Measurements from ENCODE around the gene OTULIN. TPM values are rescaled to one million over a fixed set of nuclear protein-coding genes. Genes with fewer than 3 reads are reported as not detected.

Gene OTULIN
- polyA plus RNA-seq, 1 of the 3 experiments (the other 2 are of a cell fraction): 6.6 TPM

- TF ChIP-seq ZBTB33 (IDR thresholded peaks at IDR 0.05; ENCODE audit: borderline replicate concordance, low read depth) (no peak), JUND (IDR thresholded peaks at IDR 0.05) (no peak), RAD21 (IDR thresholded peaks at IDR 0.05; ENCODE audit: low read length) (no peak), GABPA (IDR thresholded peaks at IDR 0.05; ENCODE audit: low read depth) (no peak), NFIC (IDR thresholded peaks at IDR 0.05; ENCODE audit: borderline replicate concordance) (no peak), FOXJ3 (CRISPR knock-in tag; IDR thresholded peaks at IDR 0.05) (no peak), EP300 (IDR thresholded peaks at IDR 0.05; ENCODE audit: borderline replicate concordance in 1 of 2, low read depth in 1 of 2, low read length in 1 of 2) (no peak)
These were observed 19.8 kb upstream of the OTULIN start (continued) for GRCh38 chr5:14644623-14645237.

GRCh38 chr5:14650052-14650451 lies 14.5 kb upstream of the OTULIN start:
- no peaks in the 10 kb centered on the region for H3K36me3 ChIP-seq (replicated peaks in 1 of 2; ENCODE audit: control insufficient read depth in 1 of 2, insufficient read depth in 2 of 2, low read length in 1 of 2)
- CTCF ChIA-PET: interaction anchor here (0.6 to 4.5 kb wide), 7 partner anchors 159 to 454 kb away, joined by 3 to 168 read pairs (median 42); no protein-coding TSS in a partner anchor
- no peaks in the 10 kb centered on the region for H3K4me1 ChIP-seq (ENCODE audit: control insufficient read depth in 1 of 2, insufficient read depth in 2 of 2, low read depth in 1 of 2, low read length in 1 of 2)
- H2AFZ ChIP-seq (ENCODE audit: low read depth): no peak overlapping the region
- no peaks in the 10 kb centered on the region for H3F3A ChIP-seq (replicated peaks; ENCODE audit: insufficient read depth)
- no peak overlapping the region for H3K4me3 ChIP-seq (ENCODE audit: low read depth in 2 of 2, low read length in 1 of 2)
- no peak overlapping the region for H3K27ac ChIP-seq (ENCODE audit: low read depth in 2 of 2, low read length in 1 of 2)
- TF ChIP-seq CTCF (IDR thresholded peaks at IDR 0.05): no peak
- TF ChIP-seq JUND (IDR thresholded peaks at IDR 0.05): no peak
- TF ChIP-seq NFIC (IDR thresholded peaks at IDR 0.05; ENCODE audit: borderline replicate concordance): no peak
- no peak for TF ChIP-seq PBX3 (IDR thresholded peaks at IDR 0.05)
- no peak for TF ChIP-seq FOXJ3 (CRISPR knock-in tag; IDR thresholded peaks at IDR 0.05)
- TF ChIP-seq EP300 (IDR thresholded peaks at IDR 0.05; ENCODE audit: borderline replicate concordance in 1 of 2, low read depth in 1 of 2, low read length in 1 of 2): no peak
- no peak for TF ChIP-seq GATA2 (CRISPR knock-in tag; IDR thresholded peaks at IDR 0.05)
- H3K4me2 ChIP-seq: no peak overlapping the region
- WGBS (ENCODE audit: low lambda C conversion rate): 80% methylated on average over 3 of the region's 3 CpGs
- H3K9ac ChIP-seq: no peak overlapping the region
- POLR2A ChIA-PET: no interaction called here
- DNase-seq: no peak
- H3K9me3 ChIP-seq: no peaks in the 10 kb centered on the region
- no peaks in the 10 kb centered on the region for H3K9me2 ChIP-seq
- peaks cover 6% of the 10 kb centered on the region; the same call in 1 of the 2 replicates for H3K27me3 ChIP-seq (ENCODE audit: insufficient read depth)
- H3K79me2 ChIP-seq (ENCODE audit: insufficient read depth): no peaks in the 10 kb centered on the region
- no peaks in the 10 kb centered on the region for H4K20me1 ChIP-seq (ENCODE audit: insufficient read depth)

Data from SK-N-SH (cell line).